Mucosa of stomach (tissue), 1 donor: Measurements from ENCODE around the gene KCTD16.

Source experiments
- H3K27me3 ChIP-seq: one replicate; pipeline ENCODE4 v1.7.0; 2013; ENCODE audit warnings: mild to moderate bottlenecking, low read length; ENCODE audit not compliant: control insufficient read depth, insufficient read depth
- H3K36me3 ChIP-seq: one replicate; pipeline ENCODE4 v1.7.0; 2013; ENCODE audit warnings: low read length; ENCODE audit not compliant: control insufficient read depth, insufficient read depth
- H3K4me1 ChIP-seq: one replicate; pipeline ENCODE4 v1.7.0; 2013; ENCODE audit warnings: mild to moderate bottlenecking, low read length; ENCODE audit not compliant: control insufficient read depth, insufficient read depth
- H3K4me3 ChIP-seq: one replicate; pipeline ENCODE4 v1.7.0; 2013; ENCODE audit warnings: low read length
- H3K9ac ChIP-seq: one replicate; pipeline ENCODE4 v1.7.0; 2013; ENCODE audit warnings: mild to moderate bottlenecking, low read length, moderate library complexity
- H3K9me3 ChIP-seq: one replicate; pipeline ENCODE4 v1.7.0; 2013; ENCODE audit warnings: mild to moderate bottlenecking, low read length, moderate library complexity; ENCODE audit not compliant: control insufficient read depth
- donor health status: Pancreatic carcinoma.

Gene KCTD16

GRCh38 chr5:144329681-144330080 lies 159.0 kb downstream of the KCTD16 start:
- no peak overlapping the region for H3K4me3 ChIP-seq
- no peak overlapping the region for H3K9ac ChIP-seq
- no peaks in the 10 kb centered on the region for H3K4me1 ChIP-seq
- no peaks in the 10 kb centered on the region for H3K36me3 ChIP-seq
- no peaks in the 10 kb centered on the region for H3K27me3 ChIP-seq
- no peaks in the 10 kb centered on the region for H3K9me3 ChIP-seq

- H3K27me3 ChIP-seq: no peaks in the 10 kb centered on the region
- no peaks in the 10 kb centered on the region for H3K9me3 ChIP-seq
- no peaks in the 10 kb centered on the region for H3K4me1 ChIP-seq
- H3K9ac ChIP-seq: no peak overlapping the region
- no peaks in the 10 kb centered on the region for H3K36me3 ChIP-seq
- H3K4me3 ChIP-seq: no peak overlapping the region
These were observed 160.7 kb downstream of the KCTD16 start for GRCh38 chr5:144331361-144331760.

GRCh38 chr5:144332265-144332664 lies 161.6 kb downstream of the KCTD16 start:
- Histone ChIP-seq H3K4me3 (no peak overlapping the region), H3K36me3 (no peaks in the 10 kb centered on the region), H3K4me1 (no peaks in the 10 kb centered on the region), H3K9me3 (no peaks in the 10 kb centered on the region), H3K27me3 (no peaks in the 10 kb centered on the region), H3K9ac (no peak overlapping the region)

GRCh38 chr5:144333336-144333920 lies 162.8 kb downstream of the KCTD16 start:
- Histone ChIP-seq H3K4me1 (no peaks in the 10 kb centered on the region), H3K9ac (no peak overlapping the region), H3K9me3 (no peaks in the 10 kb centered on the region), H3K4me3 (no peak overlapping the region), H3K36me3 (no peaks in the 10 kb centered on the region), H3K27me3 (no peaks in the 10 kb centered on the region)

GRCh38 chr5:144335561-144335960 lies 164.9 kb downstream of the KCTD16 start:
- Histone ChIP-seq H3K27me3 (no peaks in the 10 kb centered on the region), H3K9ac (no peak overlapping the region), H3K36me3 (no peaks in the 10 kb centered on the region), H3K4me3 (no peak overlapping the region), H3K9me3 (no peaks in the 10 kb centered on the region), H3K4me1 (no peaks in the 10 kb centered on the region)

GRCh38 chr5:144336191-144336961 lies 165.7 kb downstream of the KCTD16 start:
- Histone ChIP-seq H3K4me1 (no peaks in the 10 kb centered on the region), H3K9ac (no peak overlapping the region), H3K4me3 (no peak overlapping the region), H3K36me3 (no peaks in the 10 kb centered on the region), H3K27me3 (no peaks in the 10 kb centered on the region), H3K9me3 (no peaks in the 10 kb centered on the region)

GRCh38 chr5:144352330-144352729 lies 181.7 kb downstream of the KCTD16 start:
- Histone ChIP-seq H3K36me3 (no peaks in the 10 kb centered on the region), H3K9me3 (no peaks in the 10 kb centered on the region), H3K4me1 (no peaks in the 10 kb centered on the region), H3K9ac (no peak overlapping the region), H3K27me3 (no peaks in the 10 kb centered on the region), H3K4me3 (no peak overlapping the region)

GRCh38 chr5:144352732-144353317 lies 182.2 kb downstream of the KCTD16 start:
- Histone ChIP-seq H3K4me3 (no peak overlapping the region), H3K4me1 (no peaks in the 10 kb centered on the region), H3K9me3 (no peaks in the 10 kb centered on the region), H3K27me3 (no peaks in the 10 kb centered on the region), H3K36me3 (no peaks in the 10 kb centered on the region), H3K9ac (no peak overlapping the region)

GRCh38 chr5:144356489-144356888 lies 185.8 kb downstream of the KCTD16 start:
- Histone ChIP-seq H3K4me1 (no peaks in the 10 kb centered on the region), H3K9me3 (no peaks in the 10 kb centered on the region), H3K27me3 (no peaks in the 10 kb centered on the region), H3K36me3 (no peaks in the 10 kb centered on the region), H3K4me3 (no peak overlapping the region), H3K9ac (no peak overlapping the region)

GRCh38 chr5:144361406-144361805 lies 190.7 kb downstream of the KCTD16 start:
- no peaks in the 10 kb centered on the region for H3K9me3 ChIP-seq
- no peak overlapping the region for H3K4me3 ChIP-seq
- no peaks in the 10 kb centered on the region for H3K36me3 ChIP-seq
- H3K27me3 ChIP-seq: no peaks in the 10 kb centered on the region
- H3K4me1 ChIP-seq: no peaks in the 10 kb centered on the region
- no peak overlapping the region for H3K9ac ChIP-seq

GRCh38 chr5:144365885-144366284 lies 195.2 kb downstream of the KCTD16 start:
- no peaks in the 10 kb centered on the region for H3K36me3 ChIP-seq
- no peaks in the 10 kb centered on the region for H3K27me3 ChIP-seq
- peaks cover 13% of the 10 kb centered on the region for H3K4me1 ChIP-seq
- no peak overlapping the region for H3K9ac ChIP-seq
- H3K9me3 ChIP-seq: no peaks in the 10 kb centered on the region
- H3K4me3 ChIP-seq: no peak overlapping the region

- Histone ChIP-seq H3K4me3 (no peak overlapping the region), H3K9me3 (no peaks in the 10 kb centered on the region), H3K27me3 (no peaks in the 10 kb centered on the region), H3K4me1 (peaks cover 13% of the 10 kb centered on the region), H3K36me3 (no peaks in the 10 kb centered on the region), H3K9ac (no peak overlapping the region)
These were observed 197.3 kb downstream of the KCTD16 start for GRCh38 chr5:144367991-144368390.
